Endothelial cell of umbilical vein (primary cell): Measurements from ENCODE around the gene SYCE1L.

Experiments used
- CTCF ChIP-seq, 2 donors: IDR thresholded peaks; 1 replicate in 1 of 2; 2 replicates in 1 of 2; pipeline ENCODE4 v1.5.1; 2011; ENCODE audit warnings: low read length in 2 of 2, mild to moderate bottlenecking in 2 of 2, moderate library complexity in 2 of 2, control low read depth in 1 of 2, inconsistent platforms in 1 of 2, low read depth in 1 of 2; ENCODE audit not compliant: insufficient read depth in 1 of 2; ENCODE audit errors: extremely low read depth in 1 of 2
- EZH2 ChIP-seq: IDR thresholded peaks from 2 replicates; pipeline ENCODE4 v1.6.1; 2012; ENCODE audit warnings: borderline replicate concordance, low read depth, mild to moderate bottlenecking, moderate library complexity, low read length, inconsistent platforms; ENCODE audit not compliant: severe bottlenecking
- FOS ChIP-seq: IDR thresholded peaks from 2 replicates; pipeline ENCODE4 v1.6.1; 2011; ENCODE audit warnings: mild to moderate bottlenecking, low read length, moderate library complexity, borderline replicate concordance; ENCODE audit not compliant: insufficient read depth
- GATA2 ChIP-seq: IDR thresholded peaks from 2 replicates; pipeline ENCODE4 v1.7.0; 2011; ENCODE audit warnings: low read depth, mild to moderate bottlenecking, moderate library complexity, mixed read lengths, low read length; ENCODE audit not compliant: insufficient read length, insufficient read depth
- JUN ChIP-seq: IDR thresholded peaks from 2 replicates; pipeline ENCODE4 v1.6.1; 2011; ENCODE audit warnings: borderline replicate concordance, low read depth; ENCODE audit not compliant: insufficient read length, insufficient read depth
- MAX ChIP-seq: IDR thresholded peaks from 2 replicates; pipeline ENCODE4 v1.6.1; 2011; ENCODE audit not compliant: insufficient read depth, insufficient read length
- POLR2A ChIP-seq: IDR thresholded peaks from 2 replicates; pipeline ENCODE4 v1.6.1; 2012; ENCODE audit warnings: low read depth, mild to moderate bottlenecking, control low read depth, low read length
- POLR2AphosphoS5 ChIP-seq: IDR thresholded peaks from 2 replicates; pipeline ENCODE4 v1.6.1; 2012; ENCODE audit warnings: low read depth, mild to moderate bottlenecking, control low read depth, low read length, moderate library complexity; ENCODE audit not compliant: insufficient read depth

- TF ChIP-seq CTCF (IDR thresholded peaks at IDR 0.05; ENCODE audit: extremely low read depth in 1 of 2, insufficient read depth in 1 of 2, low read depth in 1 of 2, low read length in 2 of 2): no peak
- TF ChIP-seq POLR2A: no peak
- no peak for TF ChIP-seq EZH2
- no peak for TF ChIP-seq POLR2AphosphoS5
- no peak for TF ChIP-seq MAX
- no peak for TF ChIP-seq JUN
- no peak for TF ChIP-seq FOS
- TF ChIP-seq GATA2: no peak
Observed at GRCh38 chr16:77207030-77207429, 7.8 kb downstream of the SYCE1L start.
